Activated CD8-positive, alpha-beta T cell treated with anti-CD3 and anti-CD28 coated beads for 36 hours (primary cell): ENCODE data around the gene PNKD. TPM values are rescaled to one million over a fixed set of nuclear protein-coding genes. Genes with fewer than 3 reads are reported as not detected.

Source experiments
- ATAC-seq: fragments of 200-7000 bp; cut with Tn5 transposase; one replicate; pipeline ENCODE4 v1.10.0; 2021; ENCODE audit warnings: mild to moderate bottlenecking, moderate library complexity
- CTCF ChIA-PET: fragments of 350-600 bp; sonication (Branson Sonifier 250); formaldehyde crosslinking; loops from one replicate; lab custom pipeline; 2021; ENCODE audit warnings: antibody characterized with exemption; lab: Charles Lee
- POLR2A ChIA-PET: fragments of 350-600 bp; sonication (Branson Sonifier 250); formaldehyde crosslinking; loops from one replicate; lab custom pipeline; 2021; ENCODE audit warnings: antibody characterized with exemption; lab: Charles Lee
- DNase-seq: peaks from one replicate; pipeline ENCODE4 v3.0.0-alpha.2; 2020
- H3K27ac Mint-ChIP-seq: one replicate; pipeline ENCODE4 v1.8.0; 2021; ENCODE audit warnings: mild to moderate bottlenecking, mixed read lengths
- H3K27me3 Mint-ChIP-seq: one replicate; pipeline ENCODE4 v1.8.0; 2021; ENCODE audit warnings: mixed read lengths
- H3K36me3 Mint-ChIP-seq: one replicate; pipeline ENCODE4 v1.8.0; 2021; ENCODE audit warnings: low read depth, mixed read lengths
- H3K4me1 Mint-ChIP-seq: one replicate; pipeline ENCODE4 v1.8.0; 2021; ENCODE audit warnings: low read depth, mixed read lengths
- H3K4me3 Mint-ChIP-seq: one replicate; pipeline ENCODE4 v1.8.0; 2021; ENCODE audit warnings: mild to moderate bottlenecking, moderate library complexity, mixed read lengths
- H3K9me3 Mint-ChIP-seq: one replicate; pipeline ENCODE4 v1.8.0; 2021; ENCODE audit warnings: mixed read lengths
- intact Hi-C: fragments of 100-400 bp; cut with micrococcal nuclease; formaldehyde crosslinking; loops from one replicate; pipeline ENCODE4 v1.10.0; 2022
- microRNA-seq: library from miRNA; unstranded; fragments of <30 nt; microRNA quantifications from one replicate; pipeline ENCODE4 v1.2.0, GENCODE V29; 2022; ENCODE audit warnings: borderline microRNAs expressed, borderline replicate concordance
- total RNA-seq, 2 experiments: library from RNA; stranded (reverse); gene quantifications; one replicate each; pipeline ENCODE4 v1.2.3, GENCODE V29; 2021
- TF ChIP-seq, protein P1 (sequence below): fragments of 200-600 bp; IDR thresholded peaks from one replicate; pipeline ENCODE4 v1.8.0; 2022; ENCODE audit warnings: antibody characterized with exemption, mild to moderate bottlenecking

Gene PNKD
- total RNA-seq, 2 experiments from 2014 or later: 19.8 to 24.4 TPM

- Mint-ChIP-seq H3K9me3 (no peaks in the 10 kb centered on the region), H3K4me3 (no peak overlapping the region), H3K27me3 (no peaks in the 10 kb centered on the region), H3K27ac (peak overlapping the region; percentile 42), H3K4me1 (peaks cover 30% of the 10 kb centered on the region), H3K36me3 (no peaks in the 10 kb centered on the region)
- CTCF ChIA-PET: interaction anchor here (0.8 to 3.8 kb wide), 7 partner anchors 11 to 125 kb away, joined by 3 to 16 read pairs (median 5); partner anchors contain the start of genes AAMP and PNKD
- DNase-seq: no peak
- intact Hi-C loops: loop anchor here (5.0 kb wide), 2 partner anchors 108 to 178 kb away; partner anchors contain the start of gene ARPC2
- no peak for ATAC-seq
- TF ChIP-seq, protein P1, sequence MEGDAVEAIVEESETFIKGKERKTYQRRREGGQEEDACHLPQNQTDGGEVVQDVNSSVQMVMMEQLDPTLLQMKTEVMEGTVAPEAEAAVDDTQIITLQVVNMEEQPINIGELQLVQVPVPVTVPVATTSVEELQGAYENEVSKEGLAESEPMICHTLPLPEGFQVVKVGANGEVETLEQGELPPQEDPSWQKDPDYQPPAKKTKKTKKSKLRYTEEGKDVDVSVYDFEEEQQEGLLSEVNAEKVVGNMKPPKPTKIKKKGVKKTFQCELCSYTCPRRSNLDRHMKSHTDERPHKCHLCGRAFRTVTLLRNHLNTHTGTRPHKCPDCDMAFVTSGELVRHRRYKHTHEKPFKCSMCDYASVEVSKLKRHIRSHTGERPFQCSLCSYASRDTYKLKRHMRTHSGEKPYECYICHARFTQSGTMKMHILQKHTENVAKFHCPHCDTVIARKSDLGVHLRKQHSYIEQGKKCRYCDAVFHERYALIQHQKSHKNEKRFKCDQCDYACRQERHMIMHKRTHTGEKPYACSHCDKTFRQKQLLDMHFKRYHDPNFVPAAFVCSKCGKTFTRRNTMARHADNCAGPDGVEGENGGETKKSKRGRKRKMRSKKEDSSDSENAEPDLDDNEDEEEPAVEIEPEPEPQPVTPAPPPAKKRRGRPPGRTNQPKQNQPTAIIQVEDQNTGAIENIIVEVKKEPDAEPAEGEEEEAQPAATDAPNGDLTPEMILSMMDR: no peak
- POLR2A ChIA-PET: interaction anchor here (0.6 kb wide), 1 partner anchor 76 kb away, joined by 3 read pairs; no protein-coding TSS in a partner anchor
Observed at GRCh38 chr2:218395090-218395444, 124.7 kb downstream of the PNKD start.

- Mint-ChIP-seq H3K9me3 (no peaks in the 10 kb centered on the region), H3K36me3 (peaks cover 2% of the 10 kb centered on the region), H3K4me3 (peak overlapping the region; percentile 59), H3K4me1 (peaks cover 30% of the 10 kb centered on the region), H3K27ac (peak overlapping the region; percentile 72), H3K27me3 (no peaks in the 10 kb centered on the region)
- ATAC-seq: no peak
- intact Hi-C loops: loop anchor here (5.0 kb wide), 2 partner anchors 108 to 178 kb away; partner anchors contain the start of gene ARPC2
- no peak for DNase-seq
- CTCF ChIA-PET: interaction anchor here (0.8 to 3.8 kb wide), 9 partner anchors 9 to 125 kb away, joined by 3 to 16 read pairs (median 5); partner anchors contain the start of genes AAMP and PNKD
- POLR2A ChIA-PET: interaction anchor here (0.6 to 2.9 kb wide), 6 partner anchors 11 to 125 kb away, joined by 3 to 21 read pairs (median 7); partner anchors contain the start of genes AAMP and PNKD
- TF ChIP-seq, protein P1: no peak
Observed at GRCh38 chr2:218395456-218395825, 125.1 kb downstream of the PNKD start.

GRCh38 chr2:218395826-218396687 is 125.7 kb downstream of the PNKD start:
- Mint-ChIP-seq H3K9me3 (no peaks in the 10 kb centered on the region), H3K27me3 (no peaks in the 10 kb centered on the region), H3K27ac (peak overlapping the region; percentile 87), H3K4me1 (peaks cover 30% of the 10 kb centered on the region), H3K36me3 (peaks cover 3% of the 10 kb centered on the region), H3K4me3 (peak overlapping the region; percentile 86)
- ATAC-seq (peak; percentile 67), DNase-seq (peak; percentile 95)
- TF ChIP-seq, protein P1: peak; percentile 82
- ChIA-PET POLR2A (interaction anchor here (0.6 to 2.9 kb wide), 10 partner anchors 10 to 498 kb away, joined by 3 to 21 read pairs (median 4); partner anchors contain the start of genes AAMP and PNKD), CTCF (interaction anchor here (0.6 to 2.1 kb wide), 14 partner anchors 8 to 123 kb away, joined by 3 to 15 read pairs (median 4); partner anchors contain the start of gene CATIP)
- intact Hi-C loops: loop anchor here (5.0 kb wide), 2 partner anchors 109 to 179 kb away; partner anchors contain the start of gene ARPC2

Small RNAs within 50 kb of the gene (microRNA-seq; reads per million reads assigned to microRNA genes)
- gene MIR6513: 1.8 reads per million
- not detected for gene MIR6810

Other genes with a start within 250 kb of the PNKD start
- gene RUFY4, start 201.3 kb upstream of the PNKD start, total RNA-seq: under 1 TPM; 0.76 to 0.88 TPM
- under 1 TPM; 0.22 to 0.27 TPM for gene CXCR2, start 144.5 kb upstream of the PNKD start, total RNA-seq
- not detected for gene CXCR1, start 103.6 kb upstream of the PNKD start, total RNA-seq
- gene ARPC2, start 53.3 kb upstream of the PNKD start, total RNA-seq: 100 to 1,000 TPM; 636 to 644 TPM
- under 1 TPM; 0.16 to 0.45 TPM for gene GPBAR1, start 9.5 kb upstream of the PNKD start, total RNA-seq
- 10 to 100 TPM; 75.8 to 82.8 TPM for gene AAMP, start 382 bp upstream of the PNKD start, total RNA-seq
- gene TMBIM1, start 22.0 kb downstream of the PNKD start, total RNA-seq: 10 to 100 TPM; 53.5 to 57.9 TPM
- gene CATIP, start 86.3 kb downstream of the PNKD start, total RNA-seq: not detected
- under 1 TPM; 0.13 to 0.23 TPM for gene SLC11A1, start 111.8 kb downstream of the PNKD start, total RNA-seq
- gene CTDSP1, start 129.3 kb downstream of the PNKD start, total RNA-seq: 10 to 100 TPM; 85.8 to 94.7 TPM
- gene VIL1, start 148.6 kb downstream of the PNKD start, total RNA-seq: not detected